ENCODE measurements around the gene LRMDA.

DNA sequence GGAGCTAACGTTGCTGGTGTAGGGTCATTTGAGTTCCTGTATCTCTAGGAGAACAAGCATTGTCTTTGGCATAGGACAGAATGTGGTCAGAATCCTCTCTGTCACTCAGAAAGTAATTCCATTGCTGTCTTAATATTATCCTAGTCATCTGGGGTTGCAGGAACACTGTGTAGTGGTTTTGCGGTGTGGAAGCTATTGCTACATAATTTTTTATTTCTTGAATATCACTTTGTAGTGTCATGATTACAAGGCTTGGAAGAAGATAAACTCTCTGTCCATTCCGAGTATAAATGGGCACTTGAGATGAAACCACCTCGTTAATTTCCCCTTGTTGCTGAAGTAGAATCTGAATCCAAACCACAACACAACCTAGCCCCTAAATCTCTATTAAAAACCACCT lies 919.2 kb downstream of the LRMDA start:
- TF ChIP-seq CTCF (IDR thresholded peaks at IDR 0.05) (no peak), POLR2A (IDR thresholded peaks at IDR 0.05) (no peak)
